Ishikawa (cell line): Measurements from ENCODE around the gene URB1.
A peak's percentile ranks its signal among the peaks of the same experiment; 100 is the strongest.

Source experiments
- CEBPB ChIP-seq: IDR thresholded peaks from 2 replicates; pipeline ENCODE4 v1.6.1; 2012
- CREB1 ChIP-seq: IDR thresholded peaks from 2 replicates; pipeline ENCODE4 v1.6.1; 2012; ENCODE audit warnings: low read depth
- EGR1 ChIP-seq: IDR thresholded peaks from 2 replicates; pipeline ENCODE4 v1.6.1; 2012
- EP300 ChIP-seq: IDR thresholded peaks from 2 replicates; pipeline ENCODE4 v1.6.1; 2012; ENCODE audit warnings: borderline replicate concordance
- FOXM1 ChIP-seq: IDR thresholded peaks from 2 replicates; pipeline ENCODE4 v1.6.1; 2012; ENCODE audit warnings: low read depth, borderline replicate concordance
- NFIC ChIP-seq: IDR thresholded peaks from 2 replicates; pipeline ENCODE4 v1.6.1; 2012
- RAD21 ChIP-seq: IDR thresholded peaks from 2 replicates; pipeline ENCODE4 v1.6.1; 2012; ENCODE audit warnings: low read depth
- REST ChIP-seq: IDR thresholded peaks from 2 replicates; pipeline ENCODE4 v1.6.1; 2012; ENCODE audit warnings: low read depth, mild to moderate bottlenecking
- TAF1 ChIP-seq: IDR thresholded peaks from 2 replicates; pipeline ENCODE4 v1.6.1; 2012; ENCODE audit warnings: low read depth, mild to moderate bottlenecking
- TCF12 ChIP-seq: IDR thresholded peaks from 2 replicates; pipeline ENCODE4 v1.6.1; 2012; ENCODE audit warnings: low read depth
- TEAD4 ChIP-seq: IDR thresholded peaks from 2 replicates; pipeline ENCODE4 v1.6.1; 2012
- USF1 ChIP-seq: IDR thresholded peaks from 2 replicates; pipeline ENCODE4 v1.6.1; 2012
- YY1 ChIP-seq: IDR thresholded peaks from 2 replicates; pipeline ENCODE4 v1.6.1; 2012; ENCODE audit warnings: low read depth
- ZBTB7A ChIP-seq: IDR thresholded peaks from 2 replicates; pipeline ENCODE4 v1.6.1; 2012; ENCODE audit warnings: low read depth
- TF ChIP-seq, protein P1 (sequence below): IDR thresholded peaks from 2 replicates; pipeline ENCODE4 v1.6.1; 2012

Gene URB1

GRCh38 chr21:32413015-32413504 is 20.2 kb upstream of the URB1 start:
- TF ChIP-seq, protein P1, sequence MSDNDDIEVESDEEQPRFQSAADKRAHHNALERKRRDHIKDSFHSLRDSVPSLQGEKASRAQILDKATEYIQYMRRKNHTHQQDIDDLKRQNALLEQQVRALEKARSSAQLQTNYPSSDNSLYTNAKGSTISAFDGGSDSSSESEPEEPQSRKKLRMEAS = no peak
- TF ChIP-seq EGR1 (no peak), USF1 (no peak), RAD21 (no peak), NFIC (no peak), FOXM1 (no peak), REST (no peak), CREB1 (no peak), ZBTB7A (no peak), TCF12 (no peak), TAF1 (no peak), EP300 (no peak), CEBPB (no peak), TEAD4 (no peak)

DNA sequence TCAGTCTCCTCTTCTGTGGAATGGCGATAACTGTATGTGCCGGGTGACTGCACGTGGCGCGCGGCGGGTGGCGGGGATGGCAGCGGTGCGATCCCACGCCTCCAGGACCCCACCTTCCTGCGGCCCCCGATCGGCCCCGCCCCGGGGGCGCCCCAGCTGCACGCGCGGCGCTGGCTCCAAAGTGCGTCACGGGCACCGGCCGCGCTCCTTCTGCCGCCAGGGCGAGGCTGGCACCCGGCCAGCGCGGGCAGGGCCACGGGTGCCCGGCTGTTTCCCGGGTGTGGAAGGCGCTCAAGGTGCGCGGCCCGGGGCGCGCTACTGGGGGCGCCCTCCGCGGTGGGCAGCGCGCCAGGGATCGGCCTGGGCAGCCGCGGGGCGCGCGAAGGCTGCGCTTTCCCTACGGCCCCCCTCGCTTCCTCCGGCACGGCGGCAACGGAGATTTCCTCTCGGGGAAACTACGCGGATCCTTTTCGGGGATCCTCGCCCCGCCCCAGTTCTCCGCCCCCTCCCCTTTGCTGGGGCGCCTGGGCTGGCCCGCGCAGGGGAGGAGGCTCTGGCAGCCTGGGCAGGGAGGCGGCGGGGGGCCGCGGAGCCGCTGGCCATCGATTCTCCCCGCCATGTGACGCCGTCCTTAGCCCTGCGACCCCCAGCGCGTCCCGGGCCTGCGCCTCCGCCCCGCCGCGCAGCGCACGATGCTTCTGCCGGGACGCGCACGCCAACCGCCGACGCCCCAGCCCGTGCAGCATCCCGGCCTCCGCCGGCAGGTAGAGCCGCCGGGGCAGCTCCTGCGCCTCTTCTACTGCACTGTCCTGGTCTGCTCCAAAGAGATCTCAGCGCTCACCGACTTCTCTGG is 19.6 kb upstream of the URB1 start, which contains the start of gene EVA1C:
TSS of gene EVA1C (plus strand) at position 545 of the 853 bp plus-strand sequence. CDS start at position 693, 148 bp downstream.
- no peak for TF ChIP-seq RAD21
- no peak for TF ChIP-seq USF1
- TF ChIP-seq ZBTB7A = 0 out of 2 replicates have a peak, but pooled peaks have one; percentile 31
- no peak for TF ChIP-seq TCF12
- no peak for TF ChIP-seq YY1
- no peak for TF ChIP-seq CEBPB
- no peak for TF ChIP-seq CREB1
- TF ChIP-seq TAF1 = no peak
- peak; percentile 56; the same call in 1 of the 2 replicates for TF ChIP-seq NFIC
- no peak for TF ChIP-seq EP300
- TF ChIP-seq, protein P1 = peak; percentile 58

DNA sequence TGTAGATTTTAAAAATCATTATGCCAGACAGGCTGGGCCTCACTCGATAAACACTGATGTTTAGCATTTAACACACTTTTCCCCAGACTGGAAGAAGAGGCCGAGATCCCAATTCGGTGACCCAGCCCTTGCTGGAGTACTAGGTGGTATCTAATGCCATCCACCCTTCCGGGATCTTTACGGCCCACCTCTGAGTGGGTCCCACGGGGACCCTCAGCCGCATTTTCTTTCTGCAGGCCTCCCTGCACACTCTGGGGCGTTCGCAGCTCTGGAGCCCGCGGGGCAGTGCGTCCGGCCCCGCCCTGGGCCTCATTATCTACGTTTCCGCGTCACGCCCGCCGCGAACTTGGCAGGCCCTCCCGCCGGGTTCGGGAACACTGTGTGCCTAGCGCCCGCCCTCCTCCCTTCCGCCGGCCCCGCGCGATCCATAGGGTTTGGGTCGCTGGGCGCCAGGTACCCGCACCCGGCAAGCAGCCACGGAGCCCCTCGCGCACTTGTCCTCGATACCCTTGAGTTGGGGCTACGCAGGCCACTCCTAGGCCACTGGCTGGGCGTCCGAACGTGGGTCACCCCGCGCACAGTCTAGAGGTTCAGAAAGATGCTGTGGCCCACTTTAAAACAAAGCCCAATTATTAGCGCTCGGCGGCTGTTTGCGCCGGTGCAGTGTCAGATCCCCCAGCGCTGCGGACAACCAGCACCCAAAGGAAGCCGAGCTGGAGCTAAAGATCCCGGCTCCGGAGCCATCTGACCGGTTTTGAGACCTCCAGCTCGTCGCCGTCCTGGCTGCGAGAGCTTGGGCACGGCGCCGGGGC is 18.7 kb upstream of the URB1 start:
- TF ChIP-seq NFIC (no peak), REST (no peak), TEAD4 (no peak), TCF12 (no peak), ZBTB7A (peak; percentile 48), CREB1 (no peak)

DNA sequence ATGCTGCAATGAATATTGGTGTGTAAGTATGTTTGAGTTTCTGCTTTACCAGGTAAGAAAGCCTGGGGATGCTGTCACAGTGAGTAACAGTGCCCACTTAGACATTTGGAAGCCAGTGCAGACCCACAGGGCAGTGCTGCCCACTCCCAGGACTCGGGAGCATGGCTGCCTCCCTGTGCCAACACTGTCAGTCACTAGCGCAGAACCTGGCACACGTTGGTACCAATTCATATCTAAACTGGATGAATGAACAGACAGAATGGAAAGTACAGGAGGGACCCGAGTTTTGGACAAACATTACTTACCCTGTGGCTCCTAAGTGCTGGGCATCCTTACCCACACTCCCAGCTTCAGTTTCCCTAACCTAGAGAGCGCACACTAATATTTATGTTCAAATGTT is 18.1 kb upstream of the URB1 start:
- no peak for TF ChIP-seq FOXM1
- no peak for TF ChIP-seq EP300
- no peak for TF ChIP-seq CEBPB
- no peak for TF ChIP-seq TAF1
- TF ChIP-seq TCF12 = no peak
- no peak for TF ChIP-seq ZBTB7A
- TF ChIP-seq USF1 = no peak
- TF ChIP-seq TEAD4 = no peak
- TF ChIP-seq CREB1 = no peak
- TF ChIP-seq YY1 = no peak
- no peak for TF ChIP-seq RAD21
- TF ChIP-seq REST = no peak
- no peak for TF ChIP-seq EGR1
- TF ChIP-seq, protein P1 = no peak
- no peak for TF ChIP-seq NFIC
